Endothelial cell of umbilical vein (primary cell): ENCODE measurements around the gene OR52B6.

ENCODE experiments used
- EZH2 ChIP-seq: IDR thresholded peaks from 2 replicates; pipeline ENCODE4 v1.6.1; 2012; ENCODE audit warnings: borderline replicate concordance, low read depth, mild to moderate bottlenecking, moderate library complexity, low read length, inconsistent platforms; ENCODE audit not compliant: severe bottlenecking
- JUN ChIP-seq: IDR thresholded peaks from 2 replicates; pipeline ENCODE4 v1.6.1; 2011; ENCODE audit warnings: borderline replicate concordance, low read depth; ENCODE audit not compliant: insufficient read length, insufficient read depth
- MYC ChIP-seq: IDR thresholded peaks from one replicate; pipeline ENCODE4 v1.6.1; 2011; ENCODE audit warnings: mild to moderate bottlenecking, low read depth, low read length
- POLR2AphosphoS5 ChIP-seq: IDR thresholded peaks from 2 replicates; pipeline ENCODE4 v1.6.1; 2012; ENCODE audit warnings: low read depth, mild to moderate bottlenecking, control low read depth, low read length, moderate library complexity; ENCODE audit not compliant: insufficient read depth
- TF ChIP-seq, protein P1 (sequence below), 2 donors: IDR thresholded peaks; 1 replicate in 1 of 2; 2 replicates in 1 of 2; pipeline ENCODE4 v1.5.1; 2011; ENCODE audit warnings: low read length in 2 of 2, mild to moderate bottlenecking in 2 of 2, moderate library complexity in 2 of 2, control low read depth in 1 of 2, inconsistent platforms in 1 of 2, low read depth in 1 of 2; ENCODE audit not compliant: insufficient read depth in 1 of 2; ENCODE audit errors: extremely low read depth in 1 of 2
- TF ChIP-seq, protein P2 (sequence below): IDR thresholded peaks from 2 replicates; pipeline ENCODE4 v1.6.1; 2011; ENCODE audit not compliant: insufficient read depth, insufficient read length

GRCh38 chr11:5631417-5631816 is 50.7 kb downstream of the OR52B6 start:
- TF ChIP-seq, protein P1, sequence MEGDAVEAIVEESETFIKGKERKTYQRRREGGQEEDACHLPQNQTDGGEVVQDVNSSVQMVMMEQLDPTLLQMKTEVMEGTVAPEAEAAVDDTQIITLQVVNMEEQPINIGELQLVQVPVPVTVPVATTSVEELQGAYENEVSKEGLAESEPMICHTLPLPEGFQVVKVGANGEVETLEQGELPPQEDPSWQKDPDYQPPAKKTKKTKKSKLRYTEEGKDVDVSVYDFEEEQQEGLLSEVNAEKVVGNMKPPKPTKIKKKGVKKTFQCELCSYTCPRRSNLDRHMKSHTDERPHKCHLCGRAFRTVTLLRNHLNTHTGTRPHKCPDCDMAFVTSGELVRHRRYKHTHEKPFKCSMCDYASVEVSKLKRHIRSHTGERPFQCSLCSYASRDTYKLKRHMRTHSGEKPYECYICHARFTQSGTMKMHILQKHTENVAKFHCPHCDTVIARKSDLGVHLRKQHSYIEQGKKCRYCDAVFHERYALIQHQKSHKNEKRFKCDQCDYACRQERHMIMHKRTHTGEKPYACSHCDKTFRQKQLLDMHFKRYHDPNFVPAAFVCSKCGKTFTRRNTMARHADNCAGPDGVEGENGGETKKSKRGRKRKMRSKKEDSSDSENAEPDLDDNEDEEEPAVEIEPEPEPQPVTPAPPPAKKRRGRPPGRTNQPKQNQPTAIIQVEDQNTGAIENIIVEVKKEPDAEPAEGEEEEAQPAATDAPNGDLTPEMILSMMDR (IDR thresholded peaks at IDR 0.05; ENCODE audit: extremely low read depth in 1 of 2, insufficient read depth in 1 of 2, low read depth in 1 of 2, low read length in 2 of 2): no peak
- TF ChIP-seq JUN (no peak), EZH2 (no peak), POLR2AphosphoS5 (no peak), MYC (no peak)
- TF ChIP-seq, protein P2, sequence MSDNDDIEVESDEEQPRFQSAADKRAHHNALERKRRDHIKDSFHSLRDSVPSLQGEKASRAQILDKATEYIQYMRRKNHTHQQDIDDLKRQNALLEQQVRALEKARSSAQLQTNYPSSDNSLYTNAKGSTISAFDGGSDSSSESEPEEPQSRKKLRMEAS: no peak
